Gastrocnemius medialis (tissue), 4 donors: ENCODE data around the gene CD79B. TPM values are rescaled to one million over a fixed set of nuclear protein-coding genes. Genes with fewer than 3 reads are reported as not detected.
"Not testable (repeated sequence)": the region's sequence is repeated elsewhere in the genome, so short reads cannot be mapped to it uniquely, and the experiment has no call there.

Experiments
- ATAC-seq, 2 donors: fragments of 150-250 bp; one replicate each; pipeline ENCODE4 v1.9.1; 2016
- DNase-seq, 2 donors: peaks; one replicate each; pipeline ENCODE4 v3.0.0-alpha.2; 2019
- H3K27ac ChIP-seq, 4 donors: fragments of 200-600 bp; sonication (generic); 1 replicate in 1 of 4; 2 replicates in 3 of 4; pipeline ENCODE4 v1.5.1; 2016 to 2018; ENCODE audit warnings: mild to moderate bottlenecking in 2 of 4, moderate library complexity in 1 of 4
- H3K27me3 ChIP-seq, 3 donors: fragments of 200-600 bp; sonication (generic) in 2 of 3; 1 replicate in 1 of 3; 2 replicates in 2 of 3; pipeline versions ENCODE4 v1.5.1 to v1.6.0; 2016 to 2019; ENCODE audit warnings: mild to moderate bottlenecking in 1 of 3, moderate library complexity in 1 of 3
- H3K36me3 ChIP-seq, 2 donors: fragments of 200-600 bp; sonication (generic) in 1 of 2; one replicate each; pipeline ENCODE4 v1.5.1; 2017 to 2018
- H3K4me1 ChIP-seq, 2 donors: fragments of 200-600 bp; sonication (generic) in 1 of 2; one replicate each; pipeline ENCODE4 v1.5.1; 2016 to 2017; ENCODE audit warnings: mild to moderate bottlenecking in 2 of 2
- H3K4me3 ChIP-seq, 4 donors: fragments of 200-600 bp; sonication (generic) in 3 of 4; 1 replicate in 1 of 4; 2 replicates in 3 of 4; pipeline ENCODE4 v1.5.1; 2016 to 2019; ENCODE audit warnings: mild to moderate bottlenecking in 2 of 4
- H3K9me3 ChIP-seq, 3 donors: fragments of 200-600 bp; sonication (generic) in 2 of 3; 1 replicate in 1 of 3; 2 replicates in 2 of 3; pipeline ENCODE4 v1.5.1; 2016 to 2019
- CTCF ChIP-seq, 5 experiments: fragments of 450-650 bp in 3 of 5; fragments of 200-600 bp in 2 of 5; sonication (generic) in 2 of 5; IDR thresholded peaks in 4 of 5; conservative IDR thresholded peaks in 1 of 5; 1 replicate in 4 of 5; 2 replicates in 1 of 5; pipeline ENCODE4 v1.5.1; 2016 to 2019; ENCODE audit warnings: antibody characterized with exemption in 5 of 5, mild to moderate bottlenecking in 3 of 5, moderate library complexity in 3 of 5
- POLR2A ChIP-seq, 2 donors: fragments of 450-650 bp; IDR thresholded peaks; one replicate each; pipeline ENCODE4 v1.6.1; 2017; ENCODE audit warnings: antibody characterized with exemption in 2 of 2, mild to moderate bottlenecking in 2 of 2, moderate library complexity in 2 of 2
- in situ Hi-C, 4 donors: fragments of 200-750 bp; cut with MboI; loops; one replicate each; pipeline versions ENCODE4 v1.15.0 to v1.8.0; 2017; ENCODE audit warnings: low sequenced_read_pairs in 4 of 4
- intact Hi-C: fragments of 100-400 bp; cut with DNase I; formaldehyde crosslinking; loops from one replicate; pipeline ENCODE4 v1.15.1; 2023; ENCODE audit warnings: low total_unique reads
- total RNA-seq, 4 donors: library from RNA; depleted of rRNA; stranded (reverse); fragments of >200 nt; gene quantifications; one replicate each; pipeline versions ENCODE4 v1.1.0 to v1.2.3, GENCODE V29; 2016

The CD79B gene
- total RNA-seq, 4 donors from 2014 or later: 2.2 to 5.1 (median 3.3) TPM

DNA sequence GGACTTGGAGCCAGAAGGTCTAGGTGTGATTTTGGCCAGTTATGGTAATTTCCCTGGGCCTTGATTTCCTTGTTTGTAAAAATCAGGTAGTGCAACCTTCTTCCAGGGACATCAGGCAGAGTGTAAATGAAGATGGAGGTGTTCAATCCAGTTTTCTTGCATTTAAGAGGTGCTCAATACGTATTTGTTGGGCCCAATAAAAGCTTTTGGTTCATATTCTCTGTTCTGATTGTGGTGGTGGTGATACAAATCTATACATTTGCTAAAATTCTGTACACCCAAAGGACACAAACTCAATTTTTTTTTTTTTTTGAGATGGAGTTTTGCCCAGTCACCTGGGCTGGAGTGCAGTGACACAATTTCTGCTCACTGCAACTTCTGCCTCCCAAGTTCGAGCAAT is 6.0 kb downstream of the CD79B start:
- Histone ChIP-seq H3K4me3 (no peak overlapping the region), H3K36me3 (no peaks in the 10 kb centered on the region), H3K4me1 (peaks cover 12 to 15% of the 10 kb centered on the region in 2 donors), H3K9me3 (no peaks in the 10 kb centered on the region), H3K27ac (no peak overlapping the region), H3K27me3 (no peaks in the 10 kb centered on the region)
- no peak for TF ChIP-seq POLR2A (IDR thresholded peaks at IDR 0.05)
- in situ Hi-C loops (loop anchor here in 2 of 4 donors (10.0 kb wide), 2 partner anchors 89 to 99 kb away; partner anchors contain the start of gene ICAM2 (in 1 of the 2)), intact Hi-C loops (no loop called here)
- DNase-seq: no peak
- ATAC-seq: no peak

- Histone ChIP-seq H3K27ac (no peak overlapping the region), H3K4me1 (peaks cover 7 to 10% of the 10 kb centered on the region in 2 donors), H3K36me3 (no peaks in the 10 kb centered on the region), H3K4me3 (no peak overlapping the region), H3K27me3 (no peaks in the 10 kb centered on the region), H3K9me3 (no peaks in the 10 kb centered on the region)
- ATAC-seq: no peak
- no peak for DNase-seq
- intact Hi-C loops: no loop called here
- TF ChIP-seq POLR2A (IDR thresholded peaks at IDR 0.05): no peak
- TF ChIP-seq CTCF (IDR thresholded peaks at IDR 0.05 in 4 of 5, conservative IDR thresholded peaks at IDR 0.05 in 1 of 5): no peak
- in situ Hi-C loops: loop anchor here in 2 of 4 donors (10.0 kb wide), 2 partner anchors 89 to 99 kb away; partner anchors contain the start of gene ICAM2 (in 1 of the 2)
These were observed 6.5 kb downstream of the CD79B start for GRCh38 chr17:63925615-63926014.

DNA sequence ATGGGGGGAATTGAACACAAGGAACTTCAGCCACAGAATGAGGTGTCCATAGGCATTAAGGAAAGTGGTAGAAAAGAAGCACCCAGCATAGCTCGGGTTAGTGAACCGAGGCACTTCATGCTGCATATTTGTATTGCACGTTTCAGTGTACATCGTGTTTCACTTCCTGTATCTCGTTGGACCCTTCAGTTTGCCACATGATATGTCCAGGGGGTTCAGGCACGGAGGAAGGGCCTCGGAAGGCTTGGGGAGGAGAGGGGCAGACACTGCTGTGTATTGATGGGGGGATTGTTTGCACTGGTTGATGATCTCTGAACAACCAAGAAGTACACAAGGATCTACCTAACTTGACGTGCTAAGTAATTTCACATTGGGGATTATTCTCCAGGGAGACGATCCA is 9.7 kb downstream of the CD79B start:
- H3K36me3 ChIP-seq, H3K27ac ChIP-seq, intact Hi-C loops, ATAC-seq, DNase-seq, H3K4me3 ChIP-seq, H3K27me3 ChIP-seq, H3K4me1 ChIP-seq, H3K9me3 ChIP-seq: not testable (repeated sequence)
- in situ Hi-C loops: loop anchor here (10.0 to 25.0 kb wide), 5 partner anchors 92 to 515 kb away; partner anchors contain the start of genes ERN1 (in 2 of the 4), ICAM2 (in 1 of the 4) and MILR1 (in 1 of the 4)

- H3K9me3 ChIP-seq, H3K27me3 ChIP-seq, DNase-seq, H3K36me3 ChIP-seq, H3K27ac ChIP-seq, H3K4me3 ChIP-seq, ATAC-seq, intact Hi-C loops, H3K4me1 ChIP-seq: not testable (repeated sequence)
- in situ Hi-C loops: loop anchor here (10.0 to 25.0 kb wide), 5 partner anchors 94 to 517 kb away; partner anchors contain the start of genes ERN1 (in 2 of the 4), ICAM2 (in 1 of the 4) and MILR1 (in 1 of the 4)
These were observed 11.4 kb downstream of the CD79B start for GRCh38 chr17:63920779-63921178.

GRCh38 chr17:63920050-63920449 is 12.1 kb downstream of the CD79B start:
- H3K4me1 ChIP-seq, H3K4me3 ChIP-seq, intact Hi-C loops, H3K27ac ChIP-seq, H3K9me3 ChIP-seq, ATAC-seq, DNase-seq, H3K36me3 ChIP-seq, H3K27me3 ChIP-seq: not testable (repeated sequence)
- in situ Hi-C loops: loop anchor here (10.0 to 25.0 kb wide), 5 partner anchors 95 to 517 kb away; partner anchors contain the start of genes ERN1 (in 2 of the 4), ICAM2 (in 1 of the 4) and MILR1 (in 1 of the 4)

DNA sequence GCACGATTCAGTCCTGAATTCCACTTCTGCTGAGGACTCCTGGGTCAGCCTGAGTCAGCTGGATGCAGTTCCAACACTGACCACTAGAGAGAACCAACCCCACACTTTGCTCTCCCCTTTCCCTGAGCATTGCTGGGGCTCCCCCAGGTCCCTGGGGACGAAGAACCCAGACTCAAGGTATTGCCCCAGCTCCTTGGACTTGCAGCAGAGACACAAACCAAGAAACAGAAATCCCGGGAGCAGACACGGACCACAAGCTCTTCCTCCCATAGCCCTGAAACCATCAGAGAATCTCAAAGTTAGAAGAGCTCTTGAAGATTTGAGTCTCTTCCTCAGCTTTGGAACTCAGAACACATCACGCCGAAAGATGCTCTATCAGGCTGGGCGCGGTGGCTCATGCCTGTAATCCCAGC is 12.8 kb downstream of the CD79B start:
- intact Hi-C loops: loop anchor here (1.0 to 10.0 kb wide), 4 partner anchors 27 to 355 kb away; partner anchors contain the start of gene ERN1

DNA sequence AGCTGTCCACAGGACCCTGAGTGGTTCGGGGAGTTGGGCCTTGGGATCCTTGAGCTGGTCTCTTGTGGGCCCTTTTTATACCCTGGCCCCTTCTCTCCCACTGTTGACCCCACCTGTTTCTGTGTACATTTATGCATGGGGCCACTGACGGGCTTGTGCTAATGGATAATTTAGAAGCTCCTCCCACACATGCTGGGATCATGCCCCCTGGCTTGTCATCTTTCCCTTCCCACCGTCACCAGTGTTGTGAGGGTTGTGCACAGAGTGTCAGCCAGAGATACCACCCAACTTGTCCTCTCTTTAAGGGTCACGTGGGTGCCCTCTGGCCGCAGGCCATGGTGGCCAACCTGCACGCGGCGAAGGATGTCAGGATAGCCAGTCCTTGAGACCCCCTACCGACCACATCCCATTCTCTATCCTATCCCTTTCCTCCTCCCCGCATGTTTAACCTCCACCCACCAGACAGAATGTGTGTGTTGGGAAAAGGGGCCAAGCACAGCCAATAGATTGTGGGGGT is 13.3 kb downstream of the CD79B start, which contains the start of gene GH1:
TSS of gene GH1 (minus strand) at position 51 of the 517 bp plus-strand sequence. CDS start 63 bp downstream, outside the sequence.
- in situ Hi-C loops (loop anchor here (10.0 to 25.0 kb wide), 7 partner anchors 106 to 518 kb away; partner anchors contain the start of genes ERN1 (in 2 of the 4), ICAM2 (in 1 of the 4) and MILR1 (in 1 of the 4)), intact Hi-C loops (loop anchor here (1.0 to 10.0 kb wide), 4 partner anchors 28 to 356 kb away; partner anchors contain the start of gene ERN1)
- DNase-seq, H3K27ac ChIP-seq, ATAC-seq, H3K4me1 ChIP-seq, H3K4me3 ChIP-seq, H3K27me3 ChIP-seq, H3K36me3 ChIP-seq, H3K9me3 ChIP-seq: not testable (repeated sequence)

More for the DNA sequence above, 12.8 kb downstream of the CD79B start:
- DNase-seq: peak in 1 of 2 donors; percentile 61
- no peaks in the 10 kb centered on the region for H3K9me3 ChIP-seq
- H3K36me3 ChIP-seq: no peaks in the 10 kb centered on the region
- in situ Hi-C loops: loop anchor here (10.0 to 25.0 kb wide), 7 partner anchors 105 to 518 kb away; partner anchors contain the start of genes ERN1 (in 2 of the 4), ICAM2 (in 1 of the 4) and MILR1 (in 1 of the 4)
- H3K4me3 ChIP-seq: no peak overlapping the region
- ATAC-seq: peak; percentile 87 to 93
- H3K4me1 ChIP-seq: peaks cover 3 to 4% of the 10 kb centered on the region in 2 donors
- no peaks in the 10 kb centered on the region for H3K27me3 ChIP-seq
- H3K27ac ChIP-seq: no peak overlapping the region
- TF ChIP-seq CTCF (IDR thresholded peaks at IDR 0.05 in 4 of 5, conservative IDR thresholded peaks at IDR 0.05 in 1 of 5) (peak; percentile 90 to 99 (median 97)), POLR2A (IDR thresholded peaks at IDR 0.05) (no peak)
